HepG2 (cell line): ENCODE data around the gene LUC7L.

Experiments
- ELF4 ChIP-seq: sonication (generic); formaldehyde crosslinking; IDR thresholded peaks from 2 replicates; pipeline ENCODE4 v1.5.0; 2020; ENCODE audit warnings: missing genetic modification reagents, mild to moderate bottlenecking, moderate library complexity, borderline replicate concordance
- ZNF143 ChIP-seq: sonication (generic); formaldehyde crosslinking; IDR thresholded peaks from 2 replicates; pipeline ENCODE4 v1.4.0; 2020; ENCODE audit warnings: missing genetic modification reagents
- TF ChIP-seq, protein P1 (sequence below), 2 experiments: fragments of 450-650 bp in 1 of 2; sonication (generic) in 1 of 2; formaldehyde crosslinking; IDR thresholded peaks; 2 replicates each; pipeline versions ENCODE4 v1.5.0 to v1.8.0; 2020 to 2022; ENCODE audit warnings: mild to moderate bottlenecking in 1 of 2, missing genetic modification reagents in 1 of 2
- TF ChIP-seq, protein P2 (sequence below): sonication (generic); formaldehyde crosslinking; IDR thresholded peaks from 2 replicates; pipeline ENCODE4 v1.5.0; 2020; ENCODE audit warnings: missing genetic modification reagents, mild to moderate bottlenecking, borderline replicate concordance

DNA sequence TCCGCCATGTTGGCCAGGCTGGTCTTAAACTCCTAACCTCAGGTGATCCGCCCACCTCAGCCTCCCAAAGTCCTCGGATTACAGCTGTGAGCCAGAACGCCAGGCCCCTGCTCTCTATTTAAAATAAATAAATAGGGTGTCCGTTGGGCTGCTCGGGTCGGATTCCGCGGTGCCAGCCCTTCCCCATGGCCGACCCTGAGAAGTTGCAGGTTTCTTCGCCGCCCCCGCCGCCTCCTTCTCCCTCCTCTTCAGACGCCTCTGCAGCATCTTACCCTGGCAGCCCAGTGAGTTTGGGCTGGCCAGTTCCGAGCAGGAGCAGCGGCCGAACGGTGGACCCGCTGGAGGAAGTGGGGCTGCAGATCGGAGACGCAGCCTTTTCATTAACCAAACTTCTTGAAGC is 1.7 kb upstream of the LUC7L start:
- TF ChIP-seq ZNF143 (no peak), ELF4 (no peak)
- TF ChIP-seq, protein P1, sequence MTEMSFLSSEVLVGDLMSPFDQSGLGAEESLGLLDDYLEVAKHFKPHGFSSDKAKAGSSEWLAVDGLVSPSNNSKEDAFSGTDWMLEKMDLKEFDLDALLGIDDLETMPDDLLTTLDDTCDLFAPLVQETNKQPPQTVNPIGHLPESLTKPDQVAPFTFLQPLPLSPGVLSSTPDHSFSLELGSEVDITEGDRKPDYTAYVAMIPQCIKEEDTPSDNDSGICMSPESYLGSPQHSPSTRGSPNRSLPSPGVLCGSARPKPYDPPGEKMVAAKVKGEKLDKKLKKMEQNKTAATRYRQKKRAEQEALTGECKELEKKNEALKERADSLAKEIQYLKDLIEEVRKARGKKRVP (CRISPR knock-in tag; IDR thresholded peaks at IDR 0.05), result no peak
- TF ChIP-seq, protein P2, sequence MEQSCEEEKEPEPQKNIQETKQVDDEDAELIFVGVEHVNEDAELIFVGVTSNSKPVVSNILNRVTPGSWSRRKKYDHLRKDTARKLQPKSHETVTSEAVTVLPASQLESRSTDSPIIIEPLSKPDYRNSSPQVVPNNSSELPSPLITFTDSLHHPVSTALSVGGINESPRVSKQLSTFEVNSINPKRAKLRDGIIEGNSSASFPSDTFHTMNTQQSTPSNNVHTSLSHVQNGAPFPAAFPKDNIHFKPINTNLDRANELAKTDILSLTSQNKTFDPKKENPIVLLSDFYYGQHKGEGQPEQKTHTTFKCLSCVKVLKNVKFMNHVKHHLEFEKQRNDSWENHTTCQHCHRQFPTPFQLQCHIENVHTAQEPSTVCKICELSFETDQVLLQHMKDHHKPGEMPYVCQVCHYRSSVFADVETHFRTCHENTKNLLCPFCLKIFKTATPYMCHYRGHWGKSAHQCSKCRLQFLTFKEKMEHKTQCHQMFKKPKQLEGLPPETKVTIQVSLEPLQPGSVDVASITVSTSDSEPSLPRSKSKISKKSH, result no peak
